ENCODE results near the gene RNF212B.
A peak's percentile ranks its signal among the peaks of the same experiment; 100 is the strongest.

Gene RNF212B

GRCh38 chr14:23306412-23307145 is 68.8 kb downstream of the RNF212B start, which contains the start of gene BCL2L2 (continued):
- TF ChIP-seq ZNF518A (tag by site-specific recombination; conservative IDR thresholded peaks at IDR 0.05; ENCODE audit: low read depth), result peak; percentile 32; the same call in 1 of the 2 replicates
- no peak for TF ChIP-seq HIC1 (tag by site-specific recombination; IDR thresholded peaks at IDR 0.05)
- no peak for TF ChIP-seq ZNF133 (tag by site-specific recombination; IDR thresholded peaks at IDR 0.05)
- TF ChIP-seq EGR2 (tag by site-specific recombination; IDR thresholded peaks at IDR 0.05; ENCODE audit: low read depth), result 0 out of 2 replicates have a peak, but pooled peaks have one; percentile 28
- no peak for TF ChIP-seq ZNF174 (tag by site-specific recombination; IDR thresholded peaks at IDR 0.05)
- no peak for TF ChIP-seq ZNF585B (tag by site-specific recombination; IDR thresholded peaks at IDR 0.05)
- peak; percentile 29; the same call in 1 of the 2 replicates for TF ChIP-seq ZBTB21 (tag by site-specific recombination; IDR thresholded peaks at IDR 0.05)
- peak; percentile 97 for TF ChIP-seq SP2 (tag by site-specific recombination; IDR thresholded peaks at IDR 0.05)
- TF ChIP-seq ZBTB26 (tag by site-specific recombination; optimal IDR thresholded peaks at IDR 0.05), result peak; percentile 20
- peak; percentile 99 for TF ChIP-seq KLF8 (tag by site-specific recombination; IDR thresholded peaks at IDR 0.05)
- no peak for TF ChIP-seq ZNF266 (tag by site-specific recombination; IDR thresholded peaks at IDR 0.05; ENCODE audit: low read depth)
- TF ChIP-seq ZNF791 (tag by site-specific recombination; IDR thresholded peaks at IDR 0.05), result no peak
- TF ChIP-seq MYNN (tag by site-specific recombination; IDR thresholded peaks at IDR 0.05; ENCODE audit: borderline replicate concordance), result no peak
- 0 out of 2 replicates have a peak, but pooled peaks have one; percentile 41 for TF ChIP-seq BCL11A (tag by site-specific recombination; IDR thresholded peaks at IDR 0.05; ENCODE audit: low read depth)
- no peak for TF ChIP-seq ZNF548 (tag by site-specific recombination; IDR thresholded peaks at IDR 0.05)
- no peak for TF ChIP-seq ZNF138 (tag by site-specific recombination; IDR thresholded peaks at IDR 0.05; ENCODE audit: borderline replicate concordance)
- TF ChIP-seq ZNF214 (tag by site-specific recombination; IDR thresholded peaks at IDR 0.05; ENCODE audit: borderline replicate concordance), result no peak
- no peak for TF ChIP-seq ZSCAN30 (tag by site-specific recombination; IDR thresholded peaks at IDR 0.05)
- TF ChIP-seq ZNF311 (tag by site-specific recombination; IDR thresholded peaks at IDR 0.05; ENCODE audit: borderline replicate concordance), result no peak
- TF ChIP-seq ZNF596 (tag by site-specific recombination; IDR thresholded peaks at IDR 0.05), result no peak
- no peak for TF ChIP-seq ZFP3 (tag by site-specific recombination; IDR thresholded peaks at IDR 0.05; ENCODE audit: low read depth)
- no peak for TF ChIP-seq ZSCAN4 (tag by site-specific recombination; IDR thresholded peaks at IDR 0.05)
- no peak for TF ChIP-seq ZNF433 (tag by site-specific recombination; IDR thresholded peaks at IDR 0.05; ENCODE audit: low read depth)
- TF ChIP-seq ZSCAN23 (tag by site-specific recombination; IDR thresholded peaks at IDR 0.05), result no peak
- TF ChIP-seq ZNF704 (tag by site-specific recombination; IDR thresholded peaks at IDR 0.05), result 0 out of 2 replicates have a peak, but pooled peaks have one; percentile 20
- TF ChIP-seq ZNF146 (tag by site-specific recombination; IDR thresholded peaks at IDR 0.05), result no peak
- no peak for TF ChIP-seq ZNF132 (tag by site-specific recombination; IDR thresholded peaks at IDR 0.05; ENCODE audit: borderline replicate concordance)
- peak; percentile 75; the same call in 1 of the 2 replicates for TF ChIP-seq ZNF639 (tag by site-specific recombination; IDR thresholded peaks at IDR 0.05)

All from HEK293 (cell line).